ENCODE measurements around the gene COMMD9. TPM values are rescaled to one million over a fixed set of nuclear protein-coding genes. Genes with fewer than 3 reads are reported as not detected.

Gene COMMD9
- total RNA-seq, 1 donor from 2014 or later: 33.9 TPM

DNA sequence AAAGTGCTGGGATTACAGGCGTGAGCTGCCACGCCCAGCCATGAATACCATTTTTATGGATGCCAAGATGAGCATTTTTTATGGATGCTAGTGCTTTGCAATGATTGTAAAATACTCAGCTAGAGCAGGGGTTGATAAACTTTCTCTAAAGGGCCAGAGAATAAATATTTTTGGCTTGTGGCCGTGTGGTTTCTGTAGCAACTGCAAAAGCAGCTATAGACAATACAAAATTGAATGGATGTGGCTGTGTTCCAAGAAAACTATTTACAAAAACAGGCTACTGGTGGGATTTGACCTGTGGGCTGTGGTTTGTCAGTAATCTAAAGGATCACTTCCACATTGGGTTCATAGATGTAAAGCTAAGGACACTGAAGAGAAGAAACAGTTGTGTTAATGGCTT lies 56.0 kb downstream of the COMMD9 start:
- intact Hi-C loops (cut with DNase I): no loop called here
- no peak for DNase-seq (ENCODE audit: low spot score)

DNA sequence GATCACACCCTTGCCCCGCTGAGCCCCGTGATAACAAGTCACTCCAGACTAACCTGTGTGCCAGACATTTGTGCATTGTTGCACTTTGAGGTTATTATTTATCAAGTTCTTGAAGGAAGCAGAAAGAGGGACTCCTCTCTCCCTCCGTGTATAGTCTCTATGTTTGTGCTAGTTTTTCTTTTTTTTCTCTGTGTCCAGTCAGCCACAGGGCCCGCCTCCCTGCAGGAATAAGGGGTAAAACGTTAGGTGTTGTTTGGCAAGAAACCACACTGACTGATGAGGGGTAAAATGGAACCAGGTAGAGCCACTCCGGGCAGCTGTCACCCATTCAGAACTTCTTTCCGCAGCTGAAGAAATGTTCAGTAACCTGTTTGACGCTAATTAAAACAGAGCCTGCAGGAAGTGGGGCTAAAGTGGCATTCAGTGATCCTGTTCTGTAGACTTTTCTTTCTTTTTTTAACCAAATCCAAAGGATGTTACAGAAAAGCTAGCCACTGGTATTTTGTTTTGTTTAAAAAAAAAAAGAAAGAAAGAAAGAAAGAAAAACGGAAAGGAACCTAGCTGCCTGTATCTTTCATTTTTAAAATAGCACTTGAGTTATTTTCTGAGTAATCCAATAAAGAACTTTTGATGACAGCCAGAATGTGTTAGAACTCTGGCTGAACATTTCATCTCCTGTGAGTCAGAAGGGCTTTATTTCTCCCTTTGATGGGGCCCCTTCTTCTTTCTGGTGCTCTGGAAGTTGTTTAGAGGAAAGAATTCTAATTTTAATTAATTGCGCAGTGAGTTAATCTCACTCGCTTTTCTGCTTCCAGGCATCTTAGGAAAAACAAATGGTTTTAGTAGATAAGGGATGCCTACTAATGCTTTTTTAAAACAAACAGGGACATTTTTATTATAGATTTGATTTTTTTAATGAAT lies 58.2 kb downstream of the COMMD9 start:
- DNase-seq (ENCODE audit: low spot score): no peak
- intact Hi-C loops (cut with DNase I): no loop called here

- intact Hi-C loops (cut with DNase I): no loop called here
- DNase-seq (ENCODE audit: low spot score): peak; percentile 43
These were observed 60.0 kb downstream of the COMMD9 start for GRCh38 chr11:36229091-36229705.

DNA sequence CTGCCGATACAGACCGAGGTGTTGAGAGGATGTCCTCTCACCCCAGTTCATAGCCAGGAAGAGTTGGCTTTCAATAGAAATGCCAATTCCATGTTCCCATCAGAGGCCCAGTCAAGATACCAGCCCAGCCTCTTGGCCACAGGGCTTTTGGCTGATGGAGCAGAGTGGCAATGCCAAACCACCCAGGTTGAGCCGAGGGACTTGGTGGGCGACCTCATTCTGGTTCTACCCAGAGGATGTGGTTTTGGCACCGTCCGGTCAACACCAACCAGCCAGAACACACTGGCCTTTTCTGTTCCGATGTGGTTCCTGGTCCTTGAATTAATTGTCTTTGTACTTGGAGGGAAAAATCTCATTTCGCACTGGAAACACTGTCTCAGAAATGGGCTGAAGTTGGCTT lies 60.5 kb downstream of the COMMD9 start:
- intact Hi-C loops (cut with DNase I): no loop called here
- DNase-seq (ENCODE audit: low spot score): peak; percentile 70

- peak; percentile 65 for DNase-seq (ENCODE audit: low spot score)
- intact Hi-C loops (cut with DNase I): no loop called here
These were observed 62.2 kb downstream of the COMMD9 start for GRCh38 chr11:36227044-36227443.

DNA sequence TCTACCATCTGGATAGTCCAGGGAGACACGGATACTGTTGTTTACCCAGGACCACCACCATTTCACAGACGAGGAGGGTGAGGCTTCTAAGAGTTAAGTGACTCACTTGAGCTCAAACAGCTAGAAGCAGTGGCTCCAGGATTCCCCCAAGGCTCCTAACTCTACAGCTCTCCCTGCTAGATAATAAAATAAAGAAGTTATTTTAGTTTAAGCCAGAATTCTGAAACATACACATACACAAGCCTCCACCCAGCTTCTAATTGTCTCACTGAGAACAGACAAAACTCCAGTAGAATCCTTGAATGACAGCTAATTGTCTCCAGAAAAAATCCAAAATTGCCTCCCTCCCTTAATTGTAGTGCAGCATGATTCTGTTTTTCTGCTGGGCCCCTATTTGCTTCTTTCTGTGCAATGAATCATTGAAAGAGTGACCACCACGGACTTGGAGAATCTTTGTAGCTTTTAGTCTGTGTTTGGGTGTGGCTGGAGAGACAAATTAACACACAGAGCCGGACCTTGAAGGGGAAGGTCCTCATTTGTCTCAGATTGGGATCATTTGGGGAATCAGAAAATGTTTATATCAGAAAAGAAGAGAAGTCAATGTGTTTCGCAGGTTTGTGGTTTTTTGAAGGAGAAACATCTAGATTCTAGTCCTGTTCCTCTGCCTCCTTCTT lies 64.9 kb downstream of the COMMD9 start:
- intact Hi-C loops (cut with DNase I): no loop called here
- peak; percentile 5 for DNase-seq (ENCODE audit: low spot score)

DNA sequence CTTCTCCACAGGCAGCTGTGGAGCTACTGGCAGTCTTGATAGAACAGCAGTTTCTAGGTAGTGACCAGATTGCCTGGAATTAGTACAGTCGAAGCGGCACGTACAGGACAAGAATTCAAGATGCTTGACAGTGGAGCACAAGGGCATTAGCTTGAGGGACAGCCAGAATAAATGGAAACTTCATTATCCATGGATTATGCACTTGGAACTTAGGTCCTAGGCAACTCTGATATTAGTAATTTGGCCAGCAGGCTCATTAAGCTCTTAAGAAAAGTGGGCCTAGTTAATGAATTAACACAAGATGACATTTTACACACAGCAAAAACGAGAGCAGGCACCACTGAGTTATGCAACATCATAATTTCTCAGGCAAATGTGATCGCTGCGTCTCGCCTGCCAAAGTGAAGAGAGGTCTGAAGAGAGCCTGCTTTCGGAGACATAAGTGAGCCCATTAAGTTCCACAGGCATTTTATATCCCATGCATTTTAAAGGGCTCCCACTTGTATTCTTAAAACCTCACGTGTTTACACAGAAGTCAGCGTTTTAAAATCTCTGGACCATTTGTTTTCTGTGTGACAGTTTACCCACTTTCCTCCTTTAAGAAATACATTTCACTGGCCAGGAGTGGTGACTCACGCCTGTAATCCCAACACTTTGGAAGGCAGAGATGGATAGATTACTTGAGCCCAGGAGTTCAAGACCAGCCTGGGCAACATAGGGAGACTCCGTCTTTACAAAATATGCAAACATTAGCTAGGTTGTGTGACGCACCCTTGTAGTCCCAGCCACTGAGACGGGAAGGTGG lies 66.2 kb downstream of the COMMD9 start:
- intact Hi-C loops (cut with DNase I): no loop called here
- peak; percentile 62 for DNase-seq (ENCODE audit: low spot score)

Other genes with a start within 250 kb of the COMMD9 start
- 4.0 TPM for gene PRR5L, start 6.9 kb upstream of the COMMD9 start, total RNA-seq
- 17.8 TPM for gene TRAF6, start 220.8 kb upstream of the COMMD9 start, total RNA-seq